HCT116 (cell line): ENCODE results near the gene TBL1X.

Source experiments
- POLR2A ChIP-seq: IDR thresholded peaks from 2 replicates; pipeline ENCODE4 v1.7.0; 2011; ENCODE audit warnings: borderline replicate concordance; ENCODE audit not compliant: insufficient read depth, insufficient read length; ENCODE audit errors: extremely low read depth
- POLR2AphosphoS5 ChIP-seq: IDR thresholded peaks from 2 replicates; pipeline ENCODE4 v1.6.1; 2011; ENCODE audit warnings: mild to moderate bottlenecking, low read depth, low read length, moderate library complexity

GRCh38 chrX:9737363-9737762 is 272.5 kb downstream of the TBL1X start:
- TF ChIP-seq POLR2AphosphoS5, result no peak
- no peak for TF ChIP-seq POLR2A
